Right lobe of liver (tissue), 6 donors: Measurements from ENCODE around the gene NARS2. TPM values are rescaled to one million over a fixed set of nuclear protein-coding genes. Genes with fewer than 3 reads are reported as not detected.
A peak's percentile ranks its signal among the peaks of the same experiment; 100 is the strongest.

Source experiments
- ATAC-seq, 4 donors: fragments of 200-7000 bp; cut with Tn5 transposase; one replicate each; pipeline ENCODE4 v1.9.1; 2020; ENCODE audit warnings: mild to moderate bottlenecking in 4 of 4, moderate library complexity in 4 of 4
- DNase-seq, 3 donors: peaks; one replicate each; pipeline ENCODE4 v3.0.0-alpha.2; 2020
- H3K27ac ChIP-seq, 3 donors: fragments of 200-600 bp; one replicate each; pipeline ENCODE4 v1.8.0; 2022
- H3K27me3 ChIP-seq, 2 donors: fragments of 200-600 bp; one replicate each; pipeline ENCODE4 v1.8.0; 2022
- H3K36me3 ChIP-seq, 4 donors: fragments of 200-600 bp; sonication (generic) in 1 of 4; one replicate each; pipeline versions ENCODE4 v1.5.1 to v1.8.0; 2017 to 2022; ENCODE audit warnings: control low read depth in 1 of 4
- H3K4me1 ChIP-seq, 4 donors: fragments of 200-600 bp; sonication (generic) in 1 of 4; one replicate each; pipeline versions ENCODE4 v1.5.1 to v1.8.0; 2017 to 2022; ENCODE audit warnings: control low read depth in 1 of 4
- H3K4me3 ChIP-seq, 3 donors: fragments of 200-600 bp; one replicate each; pipeline ENCODE4 v1.8.0; 2022
- H3K9me3 ChIP-seq, 4 donors: fragments of 200-600 bp; sonication (generic) in 1 of 4; one replicate each; pipeline versions ENCODE4 v1.5.1 to v1.8.0; 2017 to 2022; ENCODE audit warnings: control low read depth in 1 of 4
- POLR2A ChIP-seq: fragments of 450-650 bp; IDR thresholded peaks from one replicate; pipeline ENCODE4 v1.6.1; 2017; ENCODE audit warnings: antibody characterized with exemption, mild to moderate bottlenecking
- WGBS: methylation state at CpG from one replicate; pipeline ENCODE4 v1.1.6; 2018; ENCODE audit warnings: low coverage, low lambda C conversion rate; ENCODE audit not compliant: insufficient coverage; ENCODE audit errors: missing lambda C conversion rate; 5-methylcytosine and 5-hydroxymethylcytosine counted together
- intact Hi-C, 2 donors: fragments of 100-400 bp; cut with DNase I; formaldehyde crosslinking; loops; one replicate each; pipeline versions ENCODE4 v1.11.2 to v1.14.1; 2022
- total RNA-seq, 6 experiments: library from RNA; depleted of rRNA in 2 of 6; stranded (reverse); fragments of >200 nt in 2 of 6; fragmentation: NEBNext Ultra II Directional in 3 of 6; extraction: Animal tissue kit (Norgen Biotek cat#: 25700) in 3 of 6; gene quantifications; one replicate each; pipeline versions ENCODE4 v1.1.0 to v1.2.4, GENCODE V29; 2016 to 2023
- TF ChIP-seq, protein P1 (sequence below), 4 donors: fragments of 200-600 bp in 3 of 4; fragments of 450-650 bp in 1 of 4; IDR thresholded peaks; one replicate each; pipeline versions ENCODE4 v1.5.1 to v1.8.0; 2016 to 2022; ENCODE audit warnings: antibody characterized with exemption in 4 of 4, mild to moderate bottlenecking in 2 of 4
- donor health status: DM: no; HTN: yes; CAD: no.
- donor health status: DM: no; HTN: no; CAD: no.
- donor health status: DM: no; HTN: no; CAD: no.
- donor health status: DM: no; HTN: yes; CAD: no.
- donor health status: DM: no; HTN: yes; CAD: no.

The NARS2 gene
- total RNA-seq, 6 experiments from 2014 or later: 11.5 to 17.4 (median 14.0) TPM

DNA sequence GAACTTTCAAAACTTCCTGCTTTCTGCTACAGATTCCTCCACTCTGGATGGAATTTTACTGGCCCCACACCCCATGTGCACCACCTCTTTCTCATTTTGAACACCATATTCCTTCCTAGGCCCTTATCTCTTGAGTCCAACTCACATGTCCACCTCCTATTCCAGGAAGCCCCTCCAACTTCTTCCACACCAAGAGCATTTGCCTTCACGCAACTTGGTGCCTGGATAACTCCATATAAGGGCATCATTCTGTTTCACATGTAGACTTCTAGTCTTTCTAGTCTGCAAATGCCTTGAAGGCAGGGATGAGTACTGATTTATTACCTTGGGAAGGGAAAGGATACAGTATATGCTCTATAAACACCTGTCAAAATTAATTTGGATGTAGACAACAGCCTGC, 174.5 kb downstream of the NARS2 start:
- Histone ChIP-seq H3K4me3 (no peak overlapping the region), H3K36me3 (no peaks in the 10 kb centered on the region), H3K4me1 (no peaks in the 10 kb centered on the region), H3K9me3 (no peaks in the 10 kb centered on the region), H3K27me3 (no peaks in the 10 kb centered on the region), H3K27ac (no peak overlapping the region)
- intact Hi-C loops: no loop called here
- no peak for TF ChIP-seq POLR2A
- TF ChIP-seq, protein P1, sequence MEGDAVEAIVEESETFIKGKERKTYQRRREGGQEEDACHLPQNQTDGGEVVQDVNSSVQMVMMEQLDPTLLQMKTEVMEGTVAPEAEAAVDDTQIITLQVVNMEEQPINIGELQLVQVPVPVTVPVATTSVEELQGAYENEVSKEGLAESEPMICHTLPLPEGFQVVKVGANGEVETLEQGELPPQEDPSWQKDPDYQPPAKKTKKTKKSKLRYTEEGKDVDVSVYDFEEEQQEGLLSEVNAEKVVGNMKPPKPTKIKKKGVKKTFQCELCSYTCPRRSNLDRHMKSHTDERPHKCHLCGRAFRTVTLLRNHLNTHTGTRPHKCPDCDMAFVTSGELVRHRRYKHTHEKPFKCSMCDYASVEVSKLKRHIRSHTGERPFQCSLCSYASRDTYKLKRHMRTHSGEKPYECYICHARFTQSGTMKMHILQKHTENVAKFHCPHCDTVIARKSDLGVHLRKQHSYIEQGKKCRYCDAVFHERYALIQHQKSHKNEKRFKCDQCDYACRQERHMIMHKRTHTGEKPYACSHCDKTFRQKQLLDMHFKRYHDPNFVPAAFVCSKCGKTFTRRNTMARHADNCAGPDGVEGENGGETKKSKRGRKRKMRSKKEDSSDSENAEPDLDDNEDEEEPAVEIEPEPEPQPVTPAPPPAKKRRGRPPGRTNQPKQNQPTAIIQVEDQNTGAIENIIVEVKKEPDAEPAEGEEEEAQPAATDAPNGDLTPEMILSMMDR (IDR thresholded peaks at IDR 0.05): no peak
- WGBS: 100% methylated on average over 1 of the region's 1 CpG
- ATAC-seq (no peak), DNase-seq (no peak)

GRCh38 chr11:78399136-78399535, 175.5 kb downstream of the NARS2 start:
- H3K4me3 ChIP-seq: no peak overlapping the region
- WGBS: 73% methylated on average over 2 of the region's 4 CpGs
- ATAC-seq (no peak), DNase-seq (no peak)
- no peaks in the 10 kb centered on the region for H3K9me3 ChIP-seq
- TF ChIP-seq, protein P1 (IDR thresholded peaks at IDR 0.05): no peak
- TF ChIP-seq POLR2A: no peak
- intact Hi-C loops: no loop called here
- no peaks in the 10 kb centered on the region for H3K36me3 ChIP-seq
- no peak overlapping the region for H3K27ac ChIP-seq
- no peaks in the 10 kb centered on the region for H3K27me3 ChIP-seq
- H3K4me1 ChIP-seq: no peaks in the 10 kb centered on the region

GRCh38 chr11:78398715-78399114, 175.9 kb downstream of the NARS2 start:
- ATAC-seq: no peak
- 100% methylated on average over 1 of the region's 1 CpG for WGBS
- no peak overlapping the region for H3K4me3 ChIP-seq
- no peaks in the 10 kb centered on the region for H3K4me1 ChIP-seq
- H3K36me3 ChIP-seq: no peaks in the 10 kb centered on the region
- intact Hi-C loops: no loop called here
- H3K27me3 ChIP-seq: no peaks in the 10 kb centered on the region
- no peaks in the 10 kb centered on the region for H3K9me3 ChIP-seq
- TF ChIP-seq, protein P1 (IDR thresholded peaks at IDR 0.05): no peak
- no peak for TF ChIP-seq POLR2A
- no peak for DNase-seq
- H3K27ac ChIP-seq: no peak overlapping the region

- intact Hi-C loops: no loop called here
- Histone ChIP-seq H3K4me3 (no peak overlapping the region), H3K4me1 (no peaks in the 10 kb centered on the region), H3K9me3 (no peaks in the 10 kb centered on the region), H3K27me3 (no peaks in the 10 kb centered on the region), H3K36me3 (no peaks in the 10 kb centered on the region), H3K27ac (no peak overlapping the region)
- ATAC-seq (peak in 1 of 4 donors; percentile 22), DNase-seq (no peak)
- no peak for TF ChIP-seq POLR2A
- TF ChIP-seq, protein P1 (IDR thresholded peaks at IDR 0.05): no peak
- WGBS: 58% methylated on average over 3 of the region's 3 CpGs
Measured at GRCh38 chr11:78397398-78397797, 177.3 kb downstream of the NARS2 start.

DNA sequence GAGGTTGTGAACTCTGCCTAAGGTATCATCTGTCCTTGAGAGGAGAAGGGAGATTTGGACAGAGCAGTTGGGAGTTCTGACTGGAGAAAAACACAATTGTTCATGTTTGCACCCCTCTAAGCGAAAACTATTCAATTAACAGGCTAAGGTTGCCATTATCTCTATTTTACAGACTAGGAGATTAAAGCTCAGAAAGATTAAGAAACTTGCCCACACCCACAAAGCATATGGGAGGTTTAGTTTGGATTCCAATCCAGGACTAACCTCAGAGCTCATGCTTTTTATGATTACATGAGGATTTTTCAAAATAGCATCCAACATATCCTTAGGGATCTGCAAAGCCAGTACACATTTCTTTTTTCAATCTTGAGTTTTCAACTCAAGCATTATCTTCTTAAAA, 179.1 kb downstream of the NARS2 start:
- H3K36me3 ChIP-seq: no peaks in the 10 kb centered on the region
- ATAC-seq (no peak), DNase-seq (no peak)
- no peaks in the 10 kb centered on the region for H3K27me3 ChIP-seq
- H3K27ac ChIP-seq: no peak overlapping the region
- no peaks in the 10 kb centered on the region for H3K4me1 ChIP-seq
- H3K4me3 ChIP-seq: no peak overlapping the region
- no peaks in the 10 kb centered on the region for H3K9me3 ChIP-seq
- 100% methylated on average over 1 of the region's 1 CpG for WGBS
- TF ChIP-seq POLR2A: no peak
- TF ChIP-seq, protein P1 (IDR thresholded peaks at IDR 0.05): no peak
- intact Hi-C loops: no loop called here
